HCT116 (cell line): ENCODE data around the gene AMBP. TPM values are rescaled to one million over a fixed set of nuclear protein-coding genes. Genes with fewer than 3 reads are reported as not detected.

Experiments used
- ATAC-seq: fragments of 200-7000 bp; cut with Tn5 transposase; 2 replicates; pipeline ENCODE4 v1.9.1; 2020; ENCODE audit warnings: mild to moderate bottlenecking, moderate library complexity
- BruUV-seq: library from RNA; stranded (reverse); fragments of 400-500 nt; replicated peaks from 2 replicates; lab custom pipeline; 2021; lab: Mats Ljungman, UMichigan
- CTCF ChIA-PET: fragments of 300-600 bp; sonication (Branson Sonifier 250); formaldehyde crosslinking; loops from one replicate; lab custom pipeline; 2021; ENCODE audit warnings: antibody characterized with exemption; lab: Charles Lee
- POLR2A ChIA-PET: fragments of 300-600, 350-600 bp; sonication (Branson Sonifier 250); formaldehyde crosslinking; loops from one replicate; lab custom pipeline; 2021; ENCODE audit warnings: antibody characterized with exemption; lab: Charles Lee
- RAD21 ChIA-PET, 2 experiments: fragments of 300-600 bp; sonication (Branson Sonifier 250); formaldehyde crosslinking; loops; one replicate each; lab custom pipeline; 2023; ENCODE audit warnings: low total read pairs in 2 of 2; ENCODE audit not compliant: uncharacterized antibody in 2 of 2, unreplicated experiment in 2 of 2, low non-redundant PET in 1 of 2; lab: Charles Lee
- DNase-seq: peaks from one replicate; pipeline ENCODE4 v3.0.0-alpha.2; 2010; ENCODE audit warnings: low read depth, low spot score
- H2AFZ ChIP-seq: fragments of 200-600 bp; shearing (Covaris generic), sonication (generic); 2 replicates; pipeline ENCODE4 v1.6.1; 2017; ENCODE audit warnings: low read depth, mixed run types, mixed read lengths, antibody characterized with exemption, low read length; ENCODE audit not compliant: poor library complexity, severe bottlenecking
- H3K27ac ChIP-seq: 2 replicates; pipeline ENCODE4 v1.5.1; 2012; ENCODE audit warnings: low read depth, low read length
- H3K27me3 ChIP-seq: fragments of 200-600 bp; sonication (generic); 2 replicates; pipeline ENCODE4 v1.6.1; 2016; ENCODE audit warnings: mixed run types, low read length, mixed read lengths; ENCODE audit not compliant: insufficient read depth
- H3K36me3 ChIP-seq, 2 experiments: fragments of 200-500 bp in 1 of 2; fragments of 200-600 bp in 1 of 2; sonication (Bioruptor generic) in 1 of 2; sonication (generic) in 1 of 2; 2 replicates each; pipeline versions ENCODE4 v1.5.1 to v1.6.1; 2014 to 2016; ENCODE audit warnings: low read length in 2 of 2, inconsistent platforms in 1 of 2, mixed read lengths in 1 of 2, mixed run types in 1 of 2; ENCODE audit not compliant: insufficient read depth in 2 of 2, control insufficient read depth in 1 of 2
- H3K4me1 ChIP-seq, 2 experiments: fragments of 200-600 bp in 1 of 2; sonication (generic) in 1 of 2; 2 replicates each; pipeline versions ENCODE4 v1.5.1 to v1.6.1; 2012 to 2017; ENCODE audit warnings: low read length in 2 of 2, inconsistent platforms in 1 of 2, mild to moderate bottlenecking in 1 of 2, mixed read lengths in 1 of 2, mixed run types in 1 of 2, moderate library complexity in 1 of 2; ENCODE audit not compliant: insufficient read depth in 2 of 2, control insufficient read depth in 1 of 2
- H3K4me2 ChIP-seq: fragments of 200-600 bp; sonication (generic); 2 replicates; pipeline ENCODE4 v1.6.1; 2017; ENCODE audit warnings: mixed run types, low read length, mixed read lengths
- H3K4me3 ChIP-seq, 2 experiments: fragments of 200-600 bp in 1 of 2; sonication (generic) in 1 of 2; replicated peaks in 1 of 2; 2 replicates each; pipeline ENCODE4 v1.5.1; 2011 to 2016; ENCODE audit warnings: low read length in 2 of 2, control low read depth in 1 of 2, low read depth in 1 of 2, mild to moderate bottlenecking in 1 of 2, mixed read lengths in 1 of 2, mixed run types in 1 of 2
- H3K79me2 ChIP-seq: fragments of 200-600 bp; sonication (generic); 2 replicates; pipeline ENCODE4 v1.6.1; 2017; ENCODE audit warnings: mild to moderate bottlenecking, mixed run types, low read length, moderate library complexity, mixed read lengths; ENCODE audit not compliant: insufficient read depth
- H3K9ac ChIP-seq: fragments of 200-600 bp; sonication (generic); 2 replicates; pipeline ENCODE4 v1.6.1; 2016; ENCODE audit warnings: low read length, mixed read lengths
- H3K9me2 ChIP-seq: fragments of 200-600 bp; sonication (generic), shearing (Covaris generic); 2 replicates; pipeline ENCODE4 v1.6.1; 2017; ENCODE audit warnings: mixed run types, mild to moderate bottlenecking, moderate library complexity; ENCODE audit not compliant: insufficient read depth
- H3K9me3 ChIP-seq, 2 experiments: fragments of 200-500 bp in 1 of 2; fragments of 200-600 bp in 1 of 2; sonication (Bioruptor generic) in 1 of 2; sonication (generic) in 1 of 2; 2 replicates each; pipeline ENCODE4 v1.6.1; 2014 to 2017; ENCODE audit warnings: low read length in 2 of 2, mixed read lengths in 2 of 2, inconsistent platforms in 1 of 2, low read depth in 1 of 2, mild to moderate bottlenecking in 1 of 2, mixed run types in 1 of 2, moderate library complexity in 1 of 2; ENCODE audit not compliant: control insufficient read depth in 1 of 2, insufficient read depth in 1 of 2
- H4K20me1 ChIP-seq: fragments of 200-600 bp; sonication (generic), shearing (Covaris generic); 2 replicates; pipeline ENCODE4 v1.6.1; 2017; ENCODE audit warnings: mixed run types, mild to moderate bottlenecking, moderate library complexity; ENCODE audit not compliant: insufficient read depth
- CEBPB ChIP-seq: IDR thresholded peaks from 2 replicates; pipeline ENCODE4 v1.6.1; 2012; ENCODE audit warnings: low read depth
- EGR1 ChIP-seq: IDR thresholded peaks from 2 replicates; pipeline ENCODE4 v1.6.1; 2012; ENCODE audit warnings: low read depth
- ELF1 ChIP-seq: IDR thresholded peaks from 2 replicates; pipeline ENCODE4 v1.6.1; 2012; ENCODE audit warnings: low read depth, borderline replicate concordance
- EZH2 ChIP-seq: fragments of 200-600 bp; sonication (generic); IDR thresholded peaks from 2 replicates; pipeline ENCODE4 v1.6.1; 2017; ENCODE audit warnings: antibody characterized with exemption, mixed run types
- EZH2phosphoT487 ChIP-seq: fragments of 200-600 bp; IDR thresholded peaks from 2 replicates; pipeline ENCODE4 v1.6.1; 2018; ENCODE audit warnings: antibody characterized with exemption, borderline replicate concordance
- FOSL1 ChIP-seq: IDR thresholded peaks from 2 replicates; pipeline ENCODE4 v1.6.1; 2012; ENCODE audit warnings: low read depth
- JUND ChIP-seq: IDR thresholded peaks from 2 replicates; pipeline ENCODE4 v1.6.1; 2012
- POLR2A ChIP-seq: IDR thresholded peaks from 2 replicates; pipeline ENCODE4 v1.7.0; 2011; ENCODE audit warnings: borderline replicate concordance; ENCODE audit not compliant: insufficient read depth, insufficient read length; ENCODE audit errors: extremely low read depth
- POLR2AphosphoS5 ChIP-seq: IDR thresholded peaks from 2 replicates; pipeline ENCODE4 v1.6.1; 2011; ENCODE audit warnings: mild to moderate bottlenecking, low read depth, low read length, moderate library complexity
- SIN3A ChIP-seq: IDR thresholded peaks from 2 replicates; pipeline ENCODE4 v1.6.1; 2012; ENCODE audit warnings: low read depth
- SP1 ChIP-seq: IDR thresholded peaks from 2 replicates; pipeline ENCODE4 v1.6.1; 2012; ENCODE audit warnings: low read depth
- TCF7L2 ChIP-seq: IDR thresholded peaks from 2 replicates; pipeline ENCODE4 v1.7.0; 2011; ENCODE audit warnings: borderline replicate concordance, inconsistent platforms; ENCODE audit not compliant: insufficient read depth, insufficient read length; ENCODE audit errors: extremely low read depth
- YY1 ChIP-seq: IDR thresholded peaks from 2 replicates; pipeline ENCODE4 v1.6.1; 2011; ENCODE audit warnings: low read length, low read depth, moderate library complexity, mild to moderate bottlenecking; ENCODE audit not compliant: insufficient replicate concordance; ENCODE audit errors: extremely low read depth
- ZBTB33 ChIP-seq: IDR thresholded peaks from 2 replicates; pipeline ENCODE4 v1.6.1; 2011; ENCODE audit warnings: mild to moderate bottlenecking, low read length, moderate library complexity; ENCODE audit not compliant: insufficient replicate concordance; ENCODE audit errors: extremely low read depth
- ZFX ChIP-seq: fragments of 450-650 bp; IDR thresholded peaks from 2 replicates; pipeline ENCODE4 v1.6.1; 2017
- ZNF274 ChIP-seq: fragments of 200-500 bp; sonication (Bioruptor generic); IDR thresholded peaks from 2 replicates; pipeline ENCODE4 v1.6.1; 2014; ENCODE audit warnings: mild to moderate bottlenecking, low read depth, low read length, inconsistent platforms
- intact Hi-C: fragments of 100-400 bp; cut with micrococcal nuclease; formaldehyde crosslinking; loops from 2 replicates; pipeline ENCODE4 v1.10.0; 2022
- total RNA-seq: library from RNA; stranded (reverse); gene quantifications from one replicate; pipeline ENCODE4 v1.2.1, GENCODE V29; 2021; ENCODE audit not compliant: unreplicated experiment
- TF ChIP-seq, protein P1 (sequence below): IDR thresholded peaks from 2 replicates; pipeline ENCODE4 v1.6.1; 2012
- TF ChIP-seq, protein P2 (sequence below): IDR thresholded peaks from 2 replicates; pipeline ENCODE4 v1.6.1; 2012

The AMBP gene
- total RNA-seq, 1 experiment from 2014 or later = 1.9 TPM

- H3K27ac ChIP-seq = no peak overlapping the region
- no peaks in the 10 kb centered on the region for H3K9me3 ChIP-seq
- H3K9me2 ChIP-seq = no peaks in the 10 kb centered on the region
- CTCF ChIA-PET = no interaction called here
- H3K27me3 ChIP-seq = no peaks in the 10 kb centered on the region
- BruUV-seq = no TSS peak
- H3K9ac ChIP-seq = no peak overlapping the region
- POLR2A ChIA-PET = no interaction called here
- no peaks in the 10 kb centered on the region for H4K20me1 ChIP-seq
- no peak overlapping the region for H3K4me2 ChIP-seq
- H3K4me3 ChIP-seq = no peak overlapping the region
- no peaks in the 10 kb centered on the region for H3K4me1 ChIP-seq
- ATAC-seq (no peak), DNase-seq (no peak)
- no peaks in the 10 kb centered on the region; a peak in 1 of 4 replicates for H3K36me3 ChIP-seq
- no peaks in the 10 kb centered on the region for H3K79me2 ChIP-seq
- intact Hi-C loops = no loop called here
- RAD21 ChIA-PET = no interaction called here
- H2AFZ ChIP-seq = no peak overlapping the region
- TF ChIP-seq, protein P1, sequence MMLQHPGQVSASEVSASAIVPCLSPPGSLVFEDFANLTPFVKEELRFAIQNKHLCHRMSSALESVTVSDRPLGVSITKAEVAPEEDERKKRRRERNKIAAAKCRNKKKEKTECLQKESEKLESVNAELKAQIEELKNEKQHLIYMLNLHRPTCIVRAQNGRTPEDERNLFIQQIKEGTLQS = no peak
- TF ChIP-seq EZH2 (no peak), CEBPB (no peak), SIN3A (no peak), ZFX (no peak), TCF7L2 (no peak), EGR1 (no peak), POLR2A (no peak), SP1 (no peak), YY1 (no peak), ZBTB33 (no peak), JUND (no peak), ZNF274 (no peak), POLR2AphosphoS5 (no peak), EZH2phosphoT487 (no peak), ELF1 (no peak), FOSL1 (no peak)
- TF ChIP-seq, protein P2, sequence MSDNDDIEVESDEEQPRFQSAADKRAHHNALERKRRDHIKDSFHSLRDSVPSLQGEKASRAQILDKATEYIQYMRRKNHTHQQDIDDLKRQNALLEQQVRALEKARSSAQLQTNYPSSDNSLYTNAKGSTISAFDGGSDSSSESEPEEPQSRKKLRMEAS = no peak
- TF ChIP-seq, all 23 proteins: peak for 0
Measured at GRCh38 chr9:114016629-114017423, 61.3 kb downstream of the AMBP start.
